OCI-M2 (cell line): ENCODE data around the gene COL4A2.

Experiments
- DNase-seq: peaks from one replicate; lab custom pipeline; 2025; ENCODE audit not compliant: unreplicated experiment; lab: John Stamatoyannopoulos, UW

The COL4A2 gene

DNA sequence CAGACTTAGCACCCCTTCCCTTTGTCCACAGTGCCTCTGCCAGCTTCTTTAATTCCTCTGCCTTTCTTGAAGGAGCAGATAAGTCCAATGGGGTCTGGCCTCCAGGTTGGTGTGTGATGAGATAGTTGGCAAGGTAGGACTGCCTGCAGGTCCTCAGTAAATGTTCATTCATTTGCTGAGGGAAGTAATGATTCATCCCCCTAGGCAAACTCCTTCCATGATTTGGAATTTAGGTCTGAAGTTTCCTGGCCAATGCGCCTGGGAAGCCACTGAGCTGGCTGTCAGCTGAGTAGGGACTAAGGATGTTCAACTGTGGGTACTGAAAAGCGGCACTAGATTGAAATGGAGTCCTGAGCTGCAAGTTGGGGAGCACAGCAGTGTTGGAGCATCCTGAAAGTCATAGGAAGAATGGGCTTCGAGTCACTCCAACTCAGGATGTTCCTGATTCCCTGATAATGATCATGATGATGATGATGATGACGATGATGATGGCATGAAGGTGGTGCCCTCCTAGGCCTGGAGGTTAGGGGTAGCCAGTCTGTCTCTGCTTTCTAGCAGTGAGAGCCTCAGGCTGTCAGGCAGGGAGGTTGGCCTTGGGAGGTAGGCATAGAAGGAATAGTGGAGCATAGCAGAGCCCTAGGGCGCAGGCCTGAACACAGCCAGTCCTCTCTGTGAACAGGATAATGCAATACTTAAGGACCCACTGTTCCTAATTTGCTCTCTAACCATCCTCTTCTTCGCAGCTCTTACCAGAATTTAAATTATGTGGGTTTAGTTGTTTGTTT lies 44.7 kb downstream of the COL4A2 start:
- no peak for DNase-seq

DNA sequence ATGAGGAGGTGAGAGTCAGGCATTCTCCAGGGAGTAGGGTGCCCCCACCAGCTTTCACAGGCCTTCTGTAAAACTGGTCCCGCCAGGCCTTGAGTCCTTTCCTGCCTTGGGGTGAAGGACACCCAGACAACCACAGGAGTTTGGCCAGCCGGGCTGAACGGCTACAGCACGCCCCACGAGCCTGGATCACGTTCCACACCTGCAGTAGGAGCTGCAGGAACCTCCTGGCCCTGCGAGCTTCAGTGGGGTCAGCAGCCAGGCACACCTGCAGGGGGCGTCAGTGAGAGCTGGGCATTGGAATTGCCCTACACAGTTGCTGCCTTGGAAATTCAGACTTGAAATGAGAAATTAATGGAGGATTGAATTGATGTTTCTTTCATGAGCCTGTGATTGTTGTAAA lies 45.7 kb downstream of the COL4A2 start:
- DNase-seq, result no peak

DNA sequence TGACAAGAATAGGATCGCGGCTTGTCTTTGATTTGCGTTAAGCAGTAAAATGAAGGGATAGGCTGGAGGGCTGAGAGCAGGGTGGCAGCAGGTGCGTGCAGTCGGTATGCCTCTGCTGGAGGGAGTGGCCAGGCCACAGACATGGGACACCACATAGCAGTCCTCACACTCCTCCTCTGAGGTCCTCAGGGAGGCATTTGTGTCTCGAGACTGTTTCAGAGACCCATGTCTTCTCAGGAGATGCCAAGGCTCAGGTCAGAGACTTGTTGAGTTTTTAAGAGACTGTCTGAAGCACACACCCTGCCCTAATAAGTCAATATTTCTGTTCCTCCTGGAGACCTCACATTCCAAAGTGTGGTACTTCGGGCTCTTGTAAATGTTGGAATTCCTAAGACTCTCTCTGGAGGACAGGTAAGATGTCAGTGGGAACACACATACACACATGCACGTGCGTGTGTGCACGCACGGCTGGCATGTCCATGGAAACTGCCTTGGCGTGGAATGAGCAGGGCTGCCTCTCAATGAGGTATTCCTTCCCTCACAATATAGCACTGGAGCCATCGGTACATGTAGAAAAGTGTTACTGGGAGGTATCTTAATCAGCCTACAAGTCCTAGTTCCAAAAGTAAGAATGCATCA lies 46.4 kb downstream of the COL4A2 start:
- DNase-seq, result no peak

DNA sequence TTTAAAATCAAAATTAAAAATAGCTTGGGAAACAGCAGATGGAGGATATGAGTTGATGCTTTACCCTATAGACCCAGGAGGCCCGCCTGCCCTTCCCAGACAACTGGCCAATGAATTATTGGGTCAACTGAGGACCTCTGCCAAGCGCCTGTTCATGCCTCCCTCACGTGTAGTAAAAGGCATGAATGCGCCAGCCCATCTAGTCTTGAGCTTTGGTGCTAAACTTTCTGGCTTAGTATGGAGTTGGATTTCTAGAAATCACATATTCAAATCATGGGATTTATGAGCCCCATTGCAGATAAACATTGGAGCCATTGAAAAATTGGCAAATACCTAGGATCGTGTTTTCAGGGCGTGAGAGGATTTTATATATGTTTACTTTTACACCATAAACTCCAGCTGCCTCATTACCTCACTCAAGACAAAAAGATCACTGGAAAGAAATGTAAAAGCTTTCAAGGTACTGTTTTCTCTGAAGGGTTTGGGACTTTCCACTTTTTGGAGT lies 47.1 kb downstream of the COL4A2 start:
- DNase-seq, result no peak

DNA sequence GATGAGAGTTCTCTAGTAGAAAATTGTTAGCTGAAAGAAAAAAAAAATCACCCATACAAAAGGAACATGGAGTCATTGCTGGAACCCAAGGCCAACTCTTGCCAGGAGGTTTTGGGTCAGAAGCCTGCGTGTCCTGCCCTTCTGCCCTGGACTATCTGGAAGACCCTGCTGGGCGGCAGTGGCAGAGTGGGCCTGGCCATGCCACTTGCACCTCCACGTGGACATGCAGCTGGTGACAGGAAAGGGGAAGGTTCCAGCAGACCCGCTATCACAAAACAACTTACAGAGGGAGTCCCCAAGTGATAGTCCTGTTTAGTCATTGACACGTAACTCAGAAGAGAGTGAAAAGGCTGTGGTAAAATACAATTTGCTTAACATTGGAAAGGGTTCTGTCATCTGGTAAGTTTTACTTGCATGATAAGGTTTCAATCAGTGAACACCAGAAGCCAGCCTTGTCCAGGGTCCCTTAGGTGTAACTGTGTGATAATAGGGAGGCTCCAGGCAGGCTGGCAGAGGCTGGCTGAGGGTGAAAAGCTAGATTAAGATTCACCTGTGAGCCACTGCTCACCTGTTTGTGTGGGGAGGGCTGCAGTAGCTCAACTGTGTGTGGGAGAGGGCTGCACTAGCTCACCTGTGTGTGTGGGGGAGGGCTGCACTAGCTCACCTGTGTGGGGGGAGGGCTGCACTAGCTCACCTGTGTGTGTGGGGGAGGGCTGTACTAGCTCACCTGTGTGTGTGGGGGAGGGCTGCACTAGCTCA lies 47.8 kb downstream of the COL4A2 start:
- DNase-seq, result no peak

DNA sequence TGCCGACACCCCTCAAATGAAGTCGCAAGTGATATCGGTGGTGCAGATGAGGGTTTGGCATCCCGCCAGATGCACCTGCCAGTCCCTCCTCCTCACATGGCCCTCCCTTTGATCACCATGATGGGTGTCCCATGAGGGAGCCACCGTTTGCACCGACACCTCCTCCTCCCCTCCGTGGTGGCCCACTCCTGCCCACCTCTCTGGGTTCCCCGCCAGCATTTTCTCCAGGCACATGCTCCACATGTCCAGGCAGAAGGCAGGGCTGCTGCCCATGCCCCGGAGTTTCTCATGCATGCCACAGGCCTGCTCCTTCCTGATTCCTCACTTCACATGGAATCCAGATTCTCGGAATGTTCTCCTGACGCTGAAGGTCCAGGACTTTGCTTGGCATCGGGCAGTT lies 49.3 kb downstream of the COL4A2 start:
- no peak for DNase-seq

DNA sequence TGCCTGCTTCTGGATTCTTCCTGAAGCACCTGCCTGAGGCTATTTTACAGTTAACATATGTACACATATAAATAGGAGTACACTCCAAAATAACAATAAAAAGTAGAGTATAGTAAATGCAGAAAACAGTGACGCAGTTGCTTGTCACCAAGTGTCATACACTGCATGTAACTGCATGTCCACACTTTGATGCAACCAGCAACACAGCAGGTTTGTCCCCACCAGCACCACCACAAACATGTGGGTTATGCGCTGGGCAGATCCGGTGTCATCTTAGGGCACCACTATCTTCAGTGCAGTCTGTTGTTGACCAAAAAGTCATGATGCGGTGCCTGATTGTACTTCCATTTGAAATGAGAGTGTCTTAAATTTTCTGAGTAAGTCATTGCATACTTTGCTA lies 51.3 kb downstream of the COL4A2 start:
- no peak for DNase-seq

DNA sequence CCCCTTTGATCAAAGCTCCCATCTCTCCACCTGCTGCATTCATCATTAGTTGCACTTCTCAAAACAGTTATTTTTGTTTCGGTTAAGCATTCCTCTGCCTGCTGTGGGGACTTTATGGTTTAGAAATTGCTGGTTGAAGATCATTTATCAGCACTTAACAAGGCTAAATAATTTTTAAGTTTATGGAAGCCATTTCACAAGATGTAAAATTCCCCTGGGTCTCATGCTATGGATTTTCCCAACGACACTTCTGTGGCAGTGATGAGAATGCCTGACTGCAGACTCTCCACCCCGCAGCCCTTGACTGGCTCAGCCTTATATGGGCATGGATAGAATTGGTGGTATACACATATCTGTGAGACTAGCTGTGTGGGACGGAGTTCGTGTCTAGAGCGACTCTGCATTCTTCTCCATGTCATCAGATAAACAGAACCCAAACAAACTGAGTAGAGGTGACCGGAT lies 52.8 kb downstream of the COL4A2 start:
- DNase-seq, result no peak

DNA sequence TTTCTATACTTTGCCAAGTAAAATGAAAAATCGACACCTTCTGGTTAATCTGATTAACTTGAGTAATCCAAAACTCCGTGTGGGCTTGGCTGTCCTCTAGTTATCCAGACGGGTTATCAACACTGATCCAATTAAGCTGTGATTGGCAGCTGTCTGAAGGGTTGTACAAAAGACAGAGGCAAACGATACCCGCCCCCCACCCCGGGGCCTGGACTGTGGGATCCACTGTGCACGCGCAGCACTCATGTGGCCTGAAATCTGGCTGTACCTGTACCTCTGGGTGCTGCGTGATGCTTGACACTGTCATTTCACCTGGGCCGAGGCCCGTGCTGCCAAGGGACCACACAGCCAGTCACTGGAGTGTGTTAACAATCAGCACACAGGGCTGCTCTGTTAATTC lies 53.5 kb downstream of the COL4A2 start:
- no peak for DNase-seq

DNA sequence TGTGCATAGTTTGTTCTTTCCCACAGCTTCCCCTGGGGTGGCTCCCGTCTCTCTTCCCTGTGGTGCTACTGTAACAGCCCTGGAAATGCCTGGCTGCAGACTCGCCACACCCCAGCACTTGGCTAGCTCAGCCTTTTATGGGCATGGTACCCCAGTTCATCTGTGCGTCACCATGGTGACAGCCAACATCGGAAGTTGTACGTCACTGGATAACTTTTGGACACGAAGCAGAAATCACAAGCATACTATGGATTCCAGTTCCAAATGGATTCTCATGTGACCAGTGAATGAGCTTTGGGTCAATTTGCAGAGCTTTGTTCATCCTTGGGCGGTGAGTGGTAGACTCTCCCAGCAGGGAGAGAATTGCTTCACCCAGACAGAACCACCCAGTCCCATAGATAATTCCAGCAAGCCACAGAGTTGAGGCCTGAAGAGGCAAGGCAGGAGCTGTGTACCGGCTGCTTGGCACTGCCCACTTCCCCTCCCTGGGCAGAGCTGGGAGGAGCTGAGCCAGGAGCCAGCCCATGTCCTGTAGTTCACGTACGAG lies 54.4 kb downstream of the COL4A2 start:
- DNase-seq, result no peak

DNA sequence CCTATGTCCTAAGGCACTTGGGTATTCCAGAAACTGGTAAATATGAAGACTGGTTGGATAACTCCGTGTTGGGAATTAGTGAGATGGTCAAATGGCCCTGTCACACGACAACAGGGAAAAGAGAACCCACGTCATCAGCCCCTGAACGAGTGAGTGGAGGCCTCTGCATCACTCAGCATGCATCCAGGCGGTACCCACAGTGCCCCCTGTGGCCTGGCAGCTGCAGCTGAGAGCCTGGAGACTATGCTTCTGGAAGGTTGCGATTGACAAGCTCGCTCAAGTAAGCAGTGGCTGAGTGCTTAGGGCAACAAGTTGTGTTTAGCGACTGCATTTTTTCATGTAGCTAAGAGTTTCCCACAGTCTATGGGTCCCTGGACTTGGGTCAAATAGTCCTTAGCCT lies 55.9 kb downstream of the COL4A2 start:
- no peak for DNase-seq

DNA sequence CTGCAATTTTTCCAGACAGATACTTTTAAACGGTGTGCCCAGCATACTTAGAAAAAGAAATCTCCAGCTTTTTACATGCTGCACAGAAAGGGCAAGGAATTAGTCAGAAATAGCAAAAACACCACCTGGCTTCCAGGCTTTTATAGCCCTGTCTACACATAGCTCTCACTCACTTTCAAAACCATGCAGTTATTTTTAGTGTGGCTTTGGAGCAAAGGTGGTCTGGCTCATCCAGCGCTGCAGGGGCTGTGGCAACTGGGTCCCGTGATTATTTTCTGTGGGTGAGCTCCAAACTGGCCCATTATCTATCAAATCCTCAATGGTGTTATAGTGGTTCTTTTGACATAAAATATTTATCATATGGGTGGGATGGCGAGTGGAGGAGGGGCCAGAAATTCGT lies 57.0 kb downstream of the COL4A2 start:
- no peak for DNase-seq

DNA sequence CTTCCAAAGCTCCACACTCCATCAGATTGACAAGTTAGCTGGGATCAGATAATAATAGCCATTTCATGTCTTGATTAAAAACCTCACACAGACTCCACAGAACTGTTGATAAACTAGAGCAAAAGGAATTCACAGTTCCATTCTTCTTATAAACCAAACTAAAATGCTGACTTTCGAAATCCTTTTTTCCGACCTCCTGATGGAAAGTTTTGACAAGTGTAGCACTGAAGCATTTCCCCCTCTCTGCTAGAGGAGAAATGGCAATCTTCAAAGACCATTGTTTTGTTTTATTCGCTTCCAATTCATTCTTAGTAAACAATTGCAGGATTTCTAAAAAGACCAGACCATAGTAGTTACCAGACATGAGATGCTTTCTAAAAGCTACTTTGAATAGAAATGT lies 58.8 kb downstream of the COL4A2 start:
- no peak for DNase-seq

DNA sequence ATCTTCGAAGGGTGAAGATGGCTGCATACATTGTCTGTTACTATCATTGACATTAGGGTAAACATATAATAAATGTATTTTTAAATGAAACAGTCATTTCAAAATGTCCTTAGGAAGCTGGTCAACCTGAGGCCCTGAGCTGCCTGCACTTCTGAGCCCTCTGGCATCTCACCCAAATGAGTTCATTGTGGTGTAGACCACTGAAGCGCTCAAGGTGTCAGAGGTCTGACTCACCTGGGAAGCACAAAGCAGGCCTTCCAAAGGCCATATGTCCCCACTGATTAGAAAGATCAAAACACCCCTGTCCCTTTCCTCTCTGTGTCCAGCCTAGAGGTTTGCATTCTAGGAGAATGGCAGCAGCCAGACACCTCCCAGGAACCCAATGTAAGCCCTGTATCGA lies 59.6 kb downstream of the COL4A2 start:
- no peak for DNase-seq

DNA sequence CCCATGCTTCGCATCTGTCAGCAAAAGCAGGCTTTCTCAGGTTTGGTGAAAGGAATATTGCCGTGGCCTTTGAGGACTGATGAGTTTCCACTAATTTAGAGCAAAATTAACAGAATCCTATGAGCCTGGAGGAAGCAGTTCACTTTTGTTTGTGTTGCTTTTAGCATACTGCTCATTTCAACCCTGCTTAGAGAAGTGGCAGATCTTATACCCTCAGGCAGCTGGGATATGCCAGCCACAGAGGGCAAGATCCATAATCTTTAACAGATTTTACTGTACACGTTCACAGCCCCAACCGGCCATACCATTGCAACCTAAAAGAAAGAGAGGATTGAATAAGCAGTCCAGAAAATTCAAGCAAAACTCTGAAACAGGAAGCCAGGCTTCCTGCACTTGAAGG lies 60.5 kb downstream of the COL4A2 start:
- no peak for DNase-seq

DNA sequence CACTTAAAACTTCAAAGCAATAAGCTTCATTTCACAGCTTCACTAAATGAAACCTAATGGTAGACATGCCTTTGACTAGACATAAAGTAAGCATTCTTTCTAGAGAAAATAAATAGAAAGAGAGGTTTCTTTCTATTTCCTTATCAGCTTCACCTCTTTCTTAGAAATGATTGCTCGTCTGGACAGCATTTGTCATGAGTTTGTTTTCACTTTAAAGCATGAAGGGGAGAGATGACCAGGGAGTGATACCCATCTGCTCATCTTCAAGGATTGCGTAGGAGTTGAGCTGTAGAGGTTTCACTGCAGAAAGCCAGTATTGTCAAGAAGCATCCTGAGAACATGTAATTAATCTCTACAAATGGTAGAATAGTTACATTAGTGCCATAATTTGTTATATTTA lies 61.3 kb downstream of the COL4A2 start:
- DNase-seq, result no peak

DNA sequence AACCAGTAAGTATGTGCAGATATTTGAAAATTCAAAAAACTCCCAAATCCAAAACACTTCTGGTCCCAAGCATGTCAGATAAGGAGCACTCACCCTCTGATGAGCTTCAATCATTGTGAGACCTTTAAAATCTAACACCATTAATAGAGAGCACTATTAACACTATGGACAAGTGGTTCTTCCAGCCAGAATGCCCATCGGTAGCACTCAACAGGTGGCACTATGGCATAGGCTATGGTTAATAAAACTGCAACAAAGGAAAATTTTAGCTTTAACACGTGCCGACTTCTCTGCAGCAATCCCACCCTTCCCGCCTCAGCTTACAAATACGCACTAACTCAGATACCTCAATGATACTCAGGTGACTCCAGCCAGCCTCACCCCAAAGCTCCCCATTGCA lies 62.3 kb downstream of the COL4A2 start:
- no peak for DNase-seq

DNA sequence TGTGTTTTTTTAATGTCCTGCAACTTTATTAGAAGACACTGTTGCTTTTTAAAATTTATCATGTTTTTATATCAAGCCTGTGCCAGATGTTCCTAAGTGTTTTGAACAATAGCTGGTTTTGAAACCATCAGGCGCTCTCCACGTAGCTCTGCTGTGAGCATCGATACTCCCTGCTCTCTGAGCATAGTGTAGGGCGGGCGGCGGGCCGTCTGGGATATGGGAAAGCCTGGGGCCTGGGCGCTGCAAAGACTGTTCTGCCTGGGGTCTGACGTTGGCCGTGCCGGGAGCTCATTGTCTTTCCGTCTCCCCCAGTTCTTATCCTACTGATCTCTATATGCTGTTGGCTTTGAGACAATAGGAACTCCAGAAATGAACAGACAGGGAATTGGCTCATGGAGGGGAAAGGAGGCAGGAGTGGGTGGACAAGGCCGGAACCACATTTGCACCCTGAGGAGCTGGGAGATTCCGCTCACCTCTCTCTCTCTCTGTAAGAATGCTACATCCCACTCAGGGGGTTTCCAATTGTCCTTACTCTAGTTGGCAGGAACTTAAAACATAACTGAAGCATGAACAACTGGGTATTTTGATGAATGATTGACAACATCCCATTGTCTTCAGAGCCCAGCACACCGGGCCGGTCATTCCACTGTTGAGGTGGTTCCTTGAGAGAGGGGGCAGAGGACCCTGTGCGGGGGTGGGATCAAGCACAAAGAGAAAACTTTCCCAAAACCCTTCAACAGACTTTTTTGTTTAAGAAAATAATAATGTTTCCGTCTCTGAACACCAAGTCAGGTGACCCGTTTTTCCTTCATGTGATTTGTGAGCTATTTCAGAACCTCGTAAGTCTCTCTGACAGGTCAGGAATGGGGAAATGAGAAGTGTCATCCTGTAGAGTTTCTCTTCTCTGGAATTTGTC lies 64.7 kb downstream of the COL4A2 start:
- DNase-seq, result no peak

DNA sequence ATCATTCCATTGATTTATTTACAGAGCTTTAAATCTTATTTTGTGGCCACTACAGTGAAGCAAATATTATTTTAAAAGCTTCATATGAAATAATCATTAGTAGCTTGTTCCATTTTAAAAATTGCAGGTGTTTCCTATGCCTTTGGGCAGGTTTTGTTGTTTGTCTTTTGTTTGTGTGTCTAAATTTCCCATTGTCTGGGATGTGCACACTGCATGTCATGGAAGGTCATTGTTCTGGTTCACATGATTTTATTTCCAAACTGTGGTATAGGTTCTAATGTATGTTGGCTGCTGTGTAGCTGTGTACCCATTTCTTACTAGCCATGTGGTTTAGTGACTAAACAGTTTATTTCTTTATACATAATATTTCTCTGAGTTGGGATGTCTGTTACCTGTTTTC lies 65.6 kb downstream of the COL4A2 start:
- no peak for DNase-seq

DNA sequence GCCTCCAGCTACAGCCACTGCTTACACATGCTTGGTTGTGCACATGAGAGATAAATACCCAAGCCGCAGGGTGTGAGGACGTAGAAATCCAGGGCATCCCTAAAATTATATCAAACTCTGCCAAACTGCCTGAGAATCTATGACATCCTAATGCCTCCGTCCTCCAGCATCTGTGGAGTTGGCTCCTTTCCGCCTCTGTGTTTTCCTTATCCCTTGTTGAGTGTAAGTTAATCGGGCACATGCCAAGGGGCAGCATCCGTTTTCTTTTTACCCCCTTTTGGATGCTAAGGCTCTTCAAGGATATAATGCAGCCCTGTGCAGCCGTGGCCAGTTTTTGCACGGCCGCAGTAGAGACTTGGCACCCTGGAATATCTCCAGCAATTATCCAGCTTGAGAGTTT lies 66.5 kb downstream of the COL4A2 start:
- no peak for DNase-seq
